Fibroblast of upper back skin (primary cell): ENCODE results near the gene ZNF555.

Experiments
- DNase-seq: peaks from one replicate; pipeline ENCODE4 v3.0.0-alpha.2; 2013

The ZNF555 gene

DNA sequence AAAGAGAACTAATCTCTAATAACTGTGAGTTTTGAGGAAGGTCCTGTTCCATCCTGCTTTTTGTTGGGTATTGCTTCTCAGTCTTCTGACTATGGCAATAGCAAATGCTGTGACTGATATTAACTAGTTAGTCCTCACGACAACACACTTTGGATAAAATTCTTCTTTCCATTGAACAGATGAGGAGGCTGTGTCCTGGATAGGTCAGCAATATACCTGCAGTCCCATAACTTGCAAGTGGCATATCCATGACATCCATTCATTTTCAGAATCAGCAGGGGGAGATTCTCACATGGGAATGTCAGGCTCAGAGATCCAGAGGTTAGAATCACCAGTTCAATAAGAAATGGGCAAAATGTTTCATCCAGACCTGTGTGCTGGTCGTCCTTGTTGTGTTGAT lies 14.3 kb upstream of the ZNF555 start:
- DNase-seq: no peak

DNA sequence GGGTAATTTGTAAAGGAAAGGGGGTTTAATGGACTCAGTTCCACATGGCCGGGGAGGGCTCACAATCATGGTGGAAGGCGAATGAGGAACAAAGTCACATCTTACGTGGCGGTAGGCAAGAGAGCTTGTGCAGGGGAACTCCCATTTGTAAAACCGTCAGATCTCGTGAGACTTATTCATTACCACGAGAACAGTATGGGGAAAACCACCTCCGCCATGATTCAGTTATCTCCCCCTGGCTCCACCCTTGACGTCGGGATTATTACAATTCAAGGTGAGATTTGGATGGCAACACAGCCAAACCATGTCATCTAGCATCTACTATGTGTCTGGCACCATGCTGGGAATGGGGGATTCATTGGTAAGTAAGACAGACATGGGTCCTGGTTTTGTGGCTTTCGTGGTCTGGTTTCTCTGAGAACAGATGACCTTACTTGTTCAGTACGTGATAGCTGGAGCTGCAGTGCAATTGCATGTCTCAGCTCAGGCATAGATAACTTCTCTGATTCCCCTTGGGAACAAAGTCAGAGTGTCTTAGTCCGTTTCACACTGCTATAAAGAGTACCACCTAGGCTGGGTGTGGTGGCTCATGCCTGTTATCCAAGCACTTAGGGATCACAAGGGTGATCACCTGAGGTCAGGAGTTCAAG lies 13.3 kb upstream of the ZNF555 start:
- DNase-seq: no peak

DNA sequence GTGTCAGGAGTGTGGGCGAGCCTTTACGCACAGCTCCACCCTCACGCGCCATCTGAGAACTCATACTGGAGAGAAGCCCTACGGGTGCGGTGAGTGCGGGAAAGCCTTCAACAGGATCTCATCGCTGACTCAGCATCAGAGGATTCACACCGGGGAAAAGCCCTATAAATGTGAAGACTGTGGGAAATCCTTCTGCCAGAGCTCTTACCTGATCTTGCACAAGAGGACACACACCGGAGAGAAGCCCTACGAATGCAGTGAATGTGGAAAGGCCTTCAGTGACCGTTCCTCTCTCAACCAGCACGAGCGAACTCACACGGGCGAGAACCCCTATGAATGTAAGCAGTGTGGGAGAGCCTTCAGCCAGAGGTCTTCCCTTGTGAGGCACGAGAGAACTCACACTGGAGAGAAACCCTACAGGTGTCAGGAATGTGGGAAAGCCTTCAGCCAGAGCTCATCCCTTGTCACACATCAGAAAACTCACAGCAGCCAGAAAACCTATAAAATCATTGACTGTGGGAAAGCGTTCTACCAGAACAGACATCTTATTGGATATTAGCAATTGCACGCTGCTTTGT lies 6.9 kb upstream of the ZNF555 start:
- no peak for DNase-seq

DNA sequence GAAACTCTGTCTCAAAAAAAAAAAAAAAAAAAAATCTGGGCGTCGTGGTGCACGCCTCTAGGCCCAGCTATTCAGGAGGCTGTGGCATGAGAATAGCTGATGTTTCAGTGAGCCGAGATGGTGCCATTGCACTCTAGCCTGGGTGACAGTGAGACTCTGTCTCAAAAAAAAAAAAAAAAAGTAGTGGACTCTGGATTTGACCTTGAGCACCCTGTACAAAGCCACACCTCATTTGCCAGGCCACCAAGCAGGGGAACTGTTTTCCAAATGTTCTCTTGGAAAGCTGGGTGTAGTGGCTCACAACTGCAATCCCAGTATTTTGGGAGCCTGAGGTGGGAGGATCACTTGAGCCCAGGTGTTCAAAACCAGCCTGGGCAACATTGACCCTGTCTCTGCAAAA lies 3.8 kb upstream of the ZNF555 start:
- DNase-seq: no peak

DNA sequence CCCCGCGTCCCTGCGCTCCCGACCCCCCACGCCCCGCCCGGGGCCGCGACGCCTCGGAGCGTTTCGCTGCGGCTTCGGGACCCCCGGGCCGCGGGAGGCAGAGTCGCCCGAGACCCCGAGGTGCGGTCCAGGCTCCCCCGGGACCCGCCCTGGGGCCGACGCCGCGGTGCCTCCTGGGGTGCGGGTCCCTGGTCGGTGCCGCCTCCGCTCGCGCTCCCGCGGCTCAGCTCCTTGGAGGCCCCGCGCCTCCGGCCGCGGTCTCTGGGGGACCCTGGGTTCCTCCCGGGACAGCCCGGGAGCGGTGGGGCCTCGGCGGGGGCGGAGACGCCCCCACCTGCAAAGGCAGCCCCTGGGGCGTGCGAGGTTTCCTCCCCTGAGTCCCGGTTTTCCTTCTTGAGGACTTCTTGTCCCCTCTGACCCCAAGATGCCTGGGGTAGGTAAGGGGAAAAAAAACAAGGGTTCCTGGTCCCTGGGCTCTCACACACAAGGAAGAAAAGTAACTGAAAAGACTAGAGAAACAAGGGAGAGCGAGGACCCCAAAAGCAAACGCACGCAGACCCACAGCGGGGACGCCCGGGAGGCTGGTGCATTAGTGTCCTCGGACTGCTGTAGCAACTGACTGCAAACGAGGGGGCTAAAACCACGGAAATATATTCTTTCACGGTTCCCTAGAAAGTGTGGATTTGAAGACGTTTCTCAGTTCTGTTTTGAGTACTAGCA lies 740 bp downstream of the ZNF555 start:
- no peak for DNase-seq

DNA sequence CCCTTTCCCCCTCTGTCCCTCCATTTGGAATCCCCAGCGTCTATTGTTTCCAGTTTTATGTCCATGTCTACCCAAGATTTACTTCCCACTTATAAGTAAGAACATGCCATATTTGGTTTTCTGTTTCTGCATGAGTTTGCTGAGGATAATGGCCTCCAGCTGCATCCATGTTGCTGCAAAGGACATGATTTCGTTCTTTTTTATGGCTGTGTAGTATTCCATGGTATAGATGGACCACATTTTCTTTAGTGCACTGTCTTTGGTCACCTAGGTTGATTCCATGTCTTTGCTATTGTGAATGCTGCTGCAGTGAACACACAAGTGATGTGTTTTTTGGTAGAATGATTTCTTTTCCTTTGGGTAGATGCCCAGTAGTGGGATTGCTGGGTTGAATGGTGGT lies 3.8 kb downstream of the ZNF555 start:
- no peak for DNase-seq

DNA sequence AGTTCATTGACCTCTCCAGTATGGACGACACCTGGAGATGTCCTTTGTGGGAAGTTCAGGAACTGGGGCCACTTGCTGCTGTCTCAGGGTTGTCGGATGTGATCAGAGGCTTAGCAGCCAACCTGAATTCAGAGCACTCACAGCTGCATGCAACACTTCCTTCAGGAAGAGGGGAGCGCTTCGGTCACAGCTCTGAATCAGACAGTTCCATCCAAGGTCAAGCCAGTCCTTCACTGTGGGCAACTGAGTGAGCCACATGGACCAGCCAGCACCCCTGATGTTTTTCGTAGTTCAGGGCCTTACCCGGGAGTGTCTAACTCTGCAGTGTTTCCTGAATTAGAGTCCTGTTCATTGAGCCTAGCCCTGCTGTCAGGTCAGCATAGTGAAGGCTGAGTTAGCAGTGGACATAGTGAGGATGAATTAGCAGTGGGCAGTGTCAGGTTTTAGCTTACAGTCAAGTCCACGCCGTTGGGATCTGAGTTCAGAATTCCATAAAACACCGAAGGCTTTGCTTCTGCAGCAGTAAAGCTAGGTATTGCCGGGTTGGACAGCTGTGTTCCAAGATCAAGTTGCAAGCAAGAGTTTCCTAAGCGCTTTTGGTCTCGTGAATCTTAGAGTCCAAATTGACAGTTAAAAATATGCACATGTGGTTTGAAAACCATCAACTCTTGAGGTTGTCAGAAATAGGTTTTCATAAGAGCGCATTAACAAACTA lies 5.1 kb downstream of the ZNF555 start:
- DNase-seq: no peak

DNA sequence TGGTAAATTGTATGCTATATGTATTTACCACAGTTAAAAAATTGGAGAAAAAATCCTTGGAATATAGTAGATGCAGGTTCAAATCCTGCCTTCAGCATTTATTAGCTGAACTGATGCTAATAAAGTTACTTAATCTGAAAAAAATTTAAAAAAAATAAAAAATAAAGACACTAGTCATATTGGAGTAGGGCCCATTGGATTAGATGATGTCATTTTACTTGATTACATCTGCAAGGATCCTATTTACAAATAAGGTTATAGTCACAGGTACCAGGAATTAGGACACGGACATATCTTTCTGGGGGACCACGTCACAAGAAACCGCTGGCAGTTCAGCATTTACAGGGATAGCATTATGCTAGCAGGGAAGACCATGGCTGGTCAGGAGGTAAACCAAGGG lies 6.2 kb downstream of the ZNF555 start:
- no peak for DNase-seq

DNA sequence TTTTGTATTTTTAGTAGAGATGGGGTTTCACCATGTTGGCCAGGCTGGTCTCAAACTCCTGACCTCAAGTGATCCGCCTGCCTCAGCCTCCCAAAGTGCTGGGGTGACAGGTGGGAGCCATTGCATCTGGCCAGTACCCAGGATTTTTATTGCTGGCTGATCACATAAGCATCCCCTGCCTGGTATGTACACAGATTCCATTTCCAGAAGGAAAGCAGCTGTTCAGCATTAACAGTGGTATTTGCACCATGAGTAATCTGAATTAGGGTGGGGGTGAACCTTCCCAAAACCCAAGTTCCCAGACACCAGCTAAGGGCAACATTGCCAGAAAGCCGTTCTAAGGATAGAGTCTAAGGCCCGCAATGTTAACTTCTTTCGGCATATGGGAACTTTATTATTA lies 7.3 kb downstream of the ZNF555 start:
- peak; percentile 32 for DNase-seq

DNA sequence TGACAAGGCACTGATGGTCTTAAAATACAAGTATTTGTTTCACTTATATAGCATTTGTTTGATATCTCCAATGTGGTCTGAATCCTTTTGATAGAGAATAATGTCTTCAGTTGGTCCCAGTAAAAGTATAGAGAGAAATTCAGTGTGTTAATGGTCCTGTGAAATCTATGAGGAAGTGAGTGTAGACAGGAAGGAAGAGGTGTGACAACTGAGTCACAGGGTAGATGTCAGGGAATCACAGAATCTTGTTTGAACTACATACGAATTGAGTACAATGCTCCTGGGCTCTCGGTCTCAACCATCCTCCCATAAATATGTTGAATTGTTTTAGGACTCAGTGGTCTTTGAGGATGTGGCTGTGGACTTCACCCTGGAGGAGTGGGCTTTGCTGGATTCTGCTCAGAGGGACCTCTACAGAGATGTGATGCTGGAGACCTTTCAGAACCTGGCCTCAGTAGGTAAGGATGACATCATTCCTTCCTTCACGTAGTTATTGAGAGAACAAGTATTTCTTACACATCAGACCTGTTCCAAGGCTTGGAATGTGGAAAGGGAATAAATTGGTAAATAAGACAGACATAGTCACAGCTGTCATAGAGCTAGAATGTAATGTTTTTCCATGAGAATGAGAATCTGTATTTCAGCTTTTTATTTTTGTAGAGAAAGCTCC lies 9.1 kb downstream of the ZNF555 start:
- DNase-seq: no peak

DNA sequence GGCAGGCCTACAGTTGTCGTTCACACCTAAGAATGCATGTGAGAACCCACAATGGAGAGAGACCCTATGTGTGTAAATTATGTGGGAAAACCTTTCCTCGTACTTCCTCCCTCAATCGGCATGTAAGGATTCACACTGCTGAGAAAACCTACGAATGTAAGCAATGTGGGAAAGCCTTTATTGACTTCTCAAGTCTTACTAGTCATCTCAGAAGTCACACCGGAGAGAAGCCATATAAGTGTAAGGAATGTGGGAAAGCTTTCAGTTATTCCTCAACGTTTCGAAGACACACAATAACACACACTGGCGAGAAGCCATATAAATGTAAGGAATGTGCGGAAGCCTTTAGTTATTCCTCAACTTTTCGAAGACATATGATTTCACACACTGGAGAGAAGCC lies 11.3 kb downstream of the ZNF555 start:
- DNase-seq: no peak

DNA sequence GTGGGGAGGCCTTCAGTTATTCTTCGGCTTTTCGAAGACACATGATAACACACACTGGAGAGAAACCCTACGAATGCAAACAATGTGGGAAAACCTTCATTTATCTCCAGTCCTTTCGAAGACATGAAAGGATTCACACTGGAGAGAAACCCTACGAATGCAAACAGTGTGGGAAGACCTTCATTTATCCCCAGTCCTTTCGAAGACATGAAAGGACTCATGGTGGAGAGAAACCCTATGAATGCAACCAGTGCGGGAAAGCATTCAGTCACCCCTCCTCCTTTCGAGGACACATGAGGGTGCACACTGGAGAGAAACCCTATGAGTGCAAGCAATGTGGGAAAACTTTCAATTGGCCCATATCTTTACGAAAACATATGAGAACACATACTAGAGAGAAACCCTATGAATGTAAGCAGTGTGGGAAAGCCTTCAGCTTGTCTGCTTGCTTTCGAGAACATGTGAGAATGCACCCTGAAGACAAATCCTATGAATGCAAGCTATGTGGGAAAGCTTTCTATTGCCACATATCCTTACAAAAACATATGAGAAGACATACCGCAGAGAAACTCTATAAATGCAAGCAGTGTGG lies 11.8 kb downstream of the ZNF555 start:
- DNase-seq: no peak

DNA sequence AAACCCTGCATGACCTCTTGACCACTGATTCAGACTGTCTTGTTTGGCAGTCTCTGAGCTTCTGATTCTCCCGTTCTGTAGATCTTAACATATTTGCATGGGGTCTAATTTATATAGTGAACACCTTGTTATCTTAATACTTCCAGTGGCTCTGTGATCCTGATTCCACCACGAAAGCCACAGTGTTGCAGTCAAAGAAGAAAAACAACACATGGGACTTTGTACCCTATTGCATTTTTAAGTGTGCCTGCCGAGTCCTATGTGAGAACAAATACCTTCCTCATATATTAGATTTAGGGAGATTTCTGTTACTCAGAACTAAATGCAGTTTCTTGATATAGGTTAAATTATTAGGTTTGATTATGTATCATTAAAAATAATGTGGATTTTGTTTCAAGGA lies 13.6 kb downstream of the ZNF555 start:
- DNase-seq: no peak

DNA sequence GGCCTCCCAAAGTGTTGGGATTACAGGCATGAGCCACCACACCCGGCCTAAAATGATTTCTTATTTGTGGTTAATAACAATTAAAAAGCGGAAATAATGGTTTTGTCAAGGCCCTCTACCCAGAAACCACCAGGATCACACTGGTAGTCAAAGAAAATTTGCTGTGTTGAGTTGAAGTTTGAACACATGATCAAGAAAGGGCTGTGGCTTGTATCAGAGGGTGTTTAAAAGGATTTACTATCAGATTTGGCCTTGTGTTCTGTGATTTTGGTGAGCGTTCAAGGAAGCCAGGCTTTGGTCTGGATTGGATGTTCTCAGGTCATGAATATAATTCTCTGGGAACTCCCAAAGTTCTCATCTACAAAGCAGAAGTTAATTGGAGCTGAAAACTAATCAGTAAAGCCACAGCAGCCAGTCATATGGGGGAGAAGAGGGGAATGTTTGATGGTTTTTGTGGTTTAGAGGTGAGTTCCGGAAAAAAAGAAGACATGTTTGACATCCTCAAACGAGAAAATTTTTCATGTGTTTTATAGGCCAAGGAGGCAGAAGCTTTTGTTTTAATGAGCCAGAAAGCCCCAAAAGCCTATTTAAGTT lies 15.3 kb downstream of the ZNF555 start:
- no peak for DNase-seq

DNA sequence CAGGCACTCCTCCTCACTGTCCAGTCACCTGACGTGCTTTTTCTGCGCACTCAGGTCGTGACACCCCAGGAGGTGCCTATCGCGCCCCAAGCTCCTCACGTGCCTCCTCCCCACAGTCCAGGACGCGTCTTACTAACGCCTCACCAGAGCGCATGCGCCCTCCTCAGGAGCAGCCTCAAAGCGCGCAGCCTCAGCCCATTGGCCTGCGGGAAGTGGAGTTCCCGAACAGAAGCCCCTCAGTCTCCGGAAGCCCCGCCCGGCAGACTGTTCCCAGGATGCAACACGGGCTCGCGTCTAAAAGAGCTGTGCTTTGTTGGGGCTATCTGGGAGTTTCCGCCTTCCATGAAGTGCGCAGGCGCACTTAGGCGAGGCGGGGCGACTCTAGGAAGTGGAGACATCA lies 17.6 kb downstream of the ZNF555 start:
- DNase-seq: no peak

DNA sequence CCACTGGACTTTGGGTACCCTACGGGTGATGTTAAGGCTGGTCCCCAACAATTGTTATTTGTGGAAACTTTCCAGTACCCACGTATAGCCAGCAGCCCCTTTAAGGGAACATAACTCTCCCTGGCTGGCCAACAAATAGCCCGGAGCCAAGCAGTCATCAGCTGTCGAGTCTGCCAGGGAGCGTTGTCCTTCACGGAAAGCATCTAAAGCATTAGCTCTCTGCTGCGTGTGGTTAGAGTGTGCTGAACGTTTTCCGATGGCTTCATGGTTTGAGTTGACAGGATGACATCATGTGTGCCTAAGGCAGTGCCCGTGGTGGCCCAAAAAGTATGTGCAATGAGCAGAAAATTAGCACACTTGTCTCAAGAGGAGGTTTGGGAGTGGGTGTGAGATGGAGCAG lies 22.5 kb downstream of the ZNF555 start:
- no peak for DNase-seq

DNA sequence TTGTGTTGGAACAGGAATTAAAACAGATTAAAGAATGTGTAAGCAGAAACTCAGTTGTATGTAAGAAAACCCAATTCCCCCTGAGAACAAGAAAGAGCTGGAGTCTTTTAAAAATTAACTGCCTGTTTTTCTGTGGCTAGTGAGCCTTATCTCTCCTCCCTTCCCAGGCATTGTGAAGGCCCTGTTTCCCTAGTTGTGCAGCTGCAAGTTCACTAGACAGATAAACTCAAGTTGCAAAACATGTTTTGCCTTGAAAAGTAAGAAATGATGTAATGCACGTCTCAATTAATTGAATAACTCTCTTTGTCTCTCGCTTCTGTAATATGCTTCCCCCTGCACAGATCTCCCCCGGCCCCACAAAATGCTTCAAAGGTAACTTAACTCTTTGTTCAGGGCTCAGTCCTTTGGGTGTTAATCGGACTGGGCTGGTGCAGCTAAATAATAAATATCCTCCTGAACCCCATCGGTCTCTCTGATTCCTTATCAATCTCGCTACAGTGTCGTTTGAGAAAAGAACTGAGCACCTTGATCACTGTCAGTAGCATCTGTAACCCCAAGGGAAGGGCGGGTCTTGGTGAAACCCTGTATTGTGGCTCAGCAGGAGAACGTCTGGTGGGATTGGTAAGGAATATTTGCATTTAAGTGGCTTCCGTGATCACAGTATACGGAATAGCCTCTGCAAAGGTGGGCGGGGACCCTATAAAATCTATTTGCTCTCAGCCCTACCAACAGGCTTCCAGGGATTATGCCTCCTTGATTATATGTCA lies 24.2 kb downstream of the ZNF555 start:
- no peak for DNase-seq

DNA sequence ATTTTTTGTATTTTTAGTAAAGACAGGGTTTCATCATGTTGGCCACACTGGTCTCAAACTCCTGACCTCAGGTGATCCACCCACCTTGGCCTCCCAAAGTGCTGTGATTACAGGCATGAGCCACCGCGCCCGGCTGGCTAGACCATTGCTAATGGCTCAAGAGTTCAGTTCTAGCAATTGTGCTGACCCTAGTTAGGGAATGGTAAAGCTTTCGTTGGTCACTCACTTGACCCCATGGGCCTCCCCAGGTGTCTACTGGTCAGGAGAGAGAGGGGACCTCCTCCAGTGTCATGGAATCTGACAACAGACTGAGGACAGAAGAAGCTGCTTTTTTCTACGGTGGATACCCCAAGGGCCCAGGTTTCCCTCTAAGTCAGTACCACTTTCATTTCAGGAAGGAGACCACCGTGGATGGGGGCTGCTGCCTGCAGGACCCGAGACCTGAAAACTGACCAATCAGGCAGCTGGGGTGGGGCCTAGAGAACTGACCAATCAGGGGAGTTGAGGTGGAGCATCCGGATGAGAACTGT lies 25.3 kb downstream of the ZNF555 start:
- no peak for DNase-seq

DNA sequence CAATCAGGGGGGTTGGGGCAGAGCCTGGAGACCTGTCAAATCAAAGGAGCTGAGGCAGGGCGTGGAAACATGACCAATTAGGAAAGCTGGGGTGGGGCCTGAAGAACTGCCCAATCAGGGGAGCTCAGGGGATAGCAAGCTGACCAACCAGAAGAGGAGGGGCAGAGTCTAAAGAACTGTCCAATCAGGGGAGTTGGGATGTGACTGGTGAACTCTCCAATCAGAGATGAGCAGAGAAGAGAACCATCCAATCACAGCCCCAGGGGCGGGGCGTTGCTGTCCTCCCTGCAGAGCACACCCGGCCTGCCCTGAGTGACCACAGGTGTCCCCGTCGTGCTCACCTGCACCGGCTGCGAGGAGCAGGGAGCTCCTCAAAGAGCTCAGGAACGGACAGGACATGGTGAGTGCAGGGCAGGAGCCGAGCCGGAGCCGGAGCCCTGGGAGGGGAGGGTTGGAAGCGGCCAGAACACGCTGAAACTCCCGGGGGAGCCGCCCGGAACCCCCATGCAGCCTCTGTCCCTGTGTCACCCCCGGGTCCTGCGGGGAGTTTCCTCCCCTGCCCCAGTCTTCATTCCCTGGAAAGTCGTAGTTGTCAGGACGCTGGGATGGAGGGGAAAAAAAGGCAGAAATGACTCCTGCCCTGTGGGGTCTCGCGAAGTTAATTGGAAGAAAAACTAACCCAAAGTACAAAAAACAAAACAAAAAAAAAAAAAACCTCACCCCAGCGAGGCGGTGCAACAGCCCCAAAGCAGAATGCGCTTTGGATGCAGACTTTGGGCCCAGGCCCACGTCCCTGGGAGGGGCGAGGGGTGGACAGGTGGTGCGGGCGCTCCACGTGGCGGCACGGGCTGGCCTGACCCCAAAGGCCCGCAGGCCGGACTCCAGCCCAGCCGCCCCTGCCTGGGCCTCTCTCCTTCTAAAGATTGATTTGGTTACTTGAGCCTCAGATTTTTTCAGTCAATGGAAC lies 26.0 kb downstream of the ZNF555 start, which contains the start of gene ZNF556:
ZNF556 (plus strand) TSS at position 311 of the 967 bp plus-strand sequence; CDS start at position 398, 87 bp downstream.
- DNase-seq: no peak

DNA sequence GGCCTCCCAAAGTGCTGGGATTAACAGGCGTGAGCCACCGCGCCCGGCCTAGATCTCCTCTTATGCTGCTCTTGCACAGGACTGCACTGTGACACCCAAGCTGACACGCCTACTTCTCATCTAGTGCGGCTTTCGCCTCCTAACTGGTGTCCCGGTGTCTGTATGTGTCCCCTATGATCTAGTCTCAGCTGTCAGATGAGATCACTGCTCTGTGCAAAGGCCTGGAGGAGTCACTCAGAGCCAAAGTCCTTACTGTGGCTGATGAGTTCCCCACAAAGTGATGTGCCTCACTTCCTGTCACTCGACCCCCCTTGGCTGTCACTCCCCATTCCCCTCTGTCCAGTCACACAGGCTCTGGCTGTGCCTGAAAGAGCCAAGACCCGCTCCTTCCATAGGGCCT lies 28.3 kb downstream of the ZNF555 start:
- no peak for DNase-seq
